HG02623 (cell line): ENCODE measurements around the gene ZBTB47.
A peak's percentile ranks its signal among the peaks of the same experiment; 100 is the strongest.

Source experiments
- ATAC-seq: cut with Tn5 transposase; IDR thresholded peaks from one replicate; pipeline ENCODE4 v1.9.1; 2021; ENCODE audit warnings: moderate library complexity; ENCODE audit not compliant: unreplicated experiment

Gene ZBTB47

DNA sequence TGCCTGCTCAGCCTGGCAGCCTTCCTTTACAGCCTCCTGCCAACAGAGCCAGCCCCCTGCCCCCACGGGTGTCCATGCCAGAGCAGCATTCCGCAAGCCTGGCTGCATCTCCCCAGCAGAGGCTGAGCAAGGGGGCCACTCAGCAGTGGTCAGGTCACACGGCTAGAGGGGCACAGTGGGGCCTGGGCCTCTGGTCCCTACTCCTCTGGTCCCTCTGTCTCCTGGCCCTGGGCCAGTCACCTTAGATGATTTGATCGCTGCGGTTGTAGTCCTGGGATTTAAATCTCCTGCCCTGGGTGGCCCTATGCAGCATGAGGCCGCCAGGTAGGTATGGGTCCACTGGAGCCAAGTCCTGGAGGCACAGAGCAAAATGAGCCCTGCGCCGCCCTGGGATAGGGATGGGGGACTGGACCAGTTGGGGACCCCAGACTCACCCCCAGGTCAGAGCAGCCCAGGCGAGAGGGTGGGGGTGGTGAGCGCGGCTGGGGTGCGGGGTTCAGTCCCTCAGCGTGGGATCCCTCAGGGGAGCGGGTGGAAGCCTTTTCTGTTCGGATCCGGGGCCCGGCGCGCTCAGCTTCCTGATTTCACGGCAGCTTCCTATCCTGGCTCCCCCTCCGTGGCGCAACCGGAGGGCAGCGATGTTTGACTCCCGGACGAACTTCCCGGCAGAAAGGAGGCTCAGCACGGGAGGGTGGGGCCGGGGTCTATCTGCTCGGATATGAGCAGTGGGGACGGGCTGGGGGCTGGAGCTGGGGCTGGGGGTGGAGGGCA is at the start of gene ZBTB47:
Gene ZBTB47 (plus strand): TSS at position 138 of the 771 bp plus-strand sequence. CDS start 4,659 bp downstream, outside the sequence.
- no peak for ATAC-seq

DNA sequence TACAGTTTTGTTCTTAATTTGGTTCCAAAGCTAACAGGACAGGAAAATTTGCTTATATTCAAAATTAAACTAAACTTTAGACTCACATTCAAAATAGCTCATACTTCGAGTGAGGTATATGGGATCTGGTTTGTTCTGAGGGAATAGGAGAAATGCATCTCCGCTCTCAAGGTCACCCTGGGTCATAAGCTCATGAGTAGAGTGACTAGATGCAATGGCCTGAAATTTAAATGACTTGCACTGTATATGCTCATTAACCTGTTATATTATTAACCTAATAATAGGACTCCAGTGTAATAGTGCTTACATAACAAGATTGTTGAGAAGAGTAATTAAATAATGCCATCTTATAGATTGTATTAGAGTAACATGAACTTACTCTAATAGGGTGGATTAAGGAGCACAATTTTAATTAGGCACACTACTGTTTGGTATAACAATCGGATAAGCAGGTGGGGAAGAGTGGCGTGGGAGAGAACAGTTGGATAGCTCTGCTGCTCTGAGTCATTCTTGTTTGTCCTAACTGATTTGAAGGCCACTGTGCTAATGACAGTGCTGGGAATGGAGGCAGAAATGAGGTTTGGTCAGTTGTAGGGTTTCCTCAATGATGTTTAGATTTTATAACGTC is 47.8 kb upstream of the ZBTB47 start:
- no peak for ATAC-seq

DNA sequence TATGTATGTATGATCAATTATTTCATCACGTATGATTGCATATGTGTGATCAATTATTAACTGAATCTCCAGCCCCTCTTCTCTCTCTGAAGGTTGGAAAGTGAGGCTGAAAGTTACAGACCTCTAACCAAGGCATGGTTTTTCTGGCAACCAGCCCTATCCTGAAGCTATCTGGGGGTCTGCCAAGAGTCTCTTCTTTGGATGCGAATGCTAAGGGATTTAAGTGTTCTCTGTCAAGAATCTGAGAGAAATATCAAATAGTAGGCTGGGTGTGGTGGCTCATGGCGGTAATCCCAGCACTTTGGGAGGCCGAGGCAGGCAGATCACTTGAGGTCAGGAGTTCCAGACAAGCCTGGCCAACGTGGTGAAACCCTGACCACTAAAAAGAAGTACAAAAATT is 44.9 kb upstream of the ZBTB47 start:
- ATAC-seq = no peak

DNA sequence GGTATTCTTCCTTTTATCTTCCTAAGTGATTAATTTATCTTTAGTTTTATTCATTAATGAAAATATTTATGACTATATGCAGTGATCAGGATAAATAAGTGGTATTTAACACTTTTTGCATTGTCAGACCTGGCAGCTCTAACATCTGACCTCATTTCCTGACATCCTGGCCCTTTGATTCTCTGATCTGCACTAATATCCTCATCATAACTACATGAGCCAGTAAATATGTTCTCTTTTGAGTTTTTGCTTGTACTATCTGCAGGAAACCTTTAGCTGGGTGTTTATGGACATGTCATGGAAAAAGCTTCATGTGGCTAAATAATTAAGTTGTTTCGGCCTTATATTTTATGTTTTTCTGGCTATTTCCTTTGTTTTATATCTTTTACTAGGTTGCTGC is 42.5 kb upstream of the ZBTB47 start:
- ATAC-seq = no peak

GRCh38 chr3:42612217-42612616 is 41.3 kb upstream of the ZBTB47 start:
- no peak for ATAC-seq

DNA sequence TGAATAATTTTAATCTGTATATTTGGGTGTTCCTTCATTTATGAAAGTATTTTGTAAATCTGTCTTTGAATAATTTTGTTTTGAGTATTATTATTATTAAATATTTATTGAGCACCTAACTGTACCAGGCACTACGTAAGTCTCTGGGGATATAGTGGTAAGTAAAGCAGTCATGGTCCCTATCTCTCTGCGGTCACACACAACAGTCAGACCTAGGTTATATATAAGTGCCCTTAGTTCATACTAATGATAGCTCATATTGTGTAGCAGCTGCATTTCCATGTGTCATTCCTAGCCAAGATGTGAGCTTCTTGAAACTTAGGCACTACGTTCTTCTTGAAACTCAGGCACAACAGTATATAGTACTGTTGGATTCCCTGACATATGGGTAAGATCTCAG is 40.6 kb upstream of the ZBTB47 start:
- ATAC-seq = peak; percentile 66

DNA sequence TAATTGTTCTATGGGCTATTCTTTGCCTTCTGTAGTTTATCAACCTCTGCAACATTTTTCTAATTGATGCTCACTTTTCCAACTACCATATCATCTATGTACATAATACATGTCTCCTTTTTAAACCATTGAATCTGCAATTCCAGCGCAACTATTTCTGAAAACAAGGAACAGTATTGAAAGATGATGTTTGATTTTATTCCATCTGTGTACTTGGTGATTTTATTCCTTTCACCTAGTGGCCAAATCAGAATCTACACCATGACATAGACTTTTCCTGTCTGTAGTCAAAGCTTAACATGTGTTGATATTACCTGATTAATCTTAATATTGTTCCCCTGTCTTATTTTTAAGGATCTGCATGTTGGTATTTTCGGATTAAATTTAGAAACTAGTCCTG is 40.0 kb upstream of the ZBTB47 start:
- no peak for ATAC-seq

- no peak for ATAC-seq
Observed at GRCh38 chr3:42631620-42632019, 21.9 kb upstream of the ZBTB47 start.

- ATAC-seq = no peak
Observed at GRCh38 chr3:42632146-42632545, 21.4 kb upstream of the ZBTB47 start.

GRCh38 chr3:42633544-42633943 is 20.0 kb upstream of the ZBTB47 start:
- ATAC-seq = no peak

DNA sequence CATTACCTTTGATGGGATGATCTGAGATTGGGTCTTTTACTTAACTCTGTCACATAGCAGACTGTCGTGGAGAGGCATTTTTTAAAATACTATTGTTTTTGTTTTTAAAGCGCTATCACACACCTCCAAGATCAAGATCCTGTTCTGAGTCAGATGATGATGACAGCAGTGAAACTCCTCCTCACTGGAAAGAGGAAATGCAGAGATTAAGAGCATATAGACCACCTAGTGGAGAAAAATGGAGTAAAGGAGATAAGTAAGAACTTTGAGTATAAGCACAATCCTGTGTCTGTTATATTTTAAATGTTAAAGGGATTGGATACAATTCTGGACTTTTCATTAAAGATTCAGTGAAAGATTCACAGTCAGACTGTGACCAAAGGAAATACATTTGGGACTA is 18.4 kb upstream of the ZBTB47 start:
- ATAC-seq = no peak

DNA sequence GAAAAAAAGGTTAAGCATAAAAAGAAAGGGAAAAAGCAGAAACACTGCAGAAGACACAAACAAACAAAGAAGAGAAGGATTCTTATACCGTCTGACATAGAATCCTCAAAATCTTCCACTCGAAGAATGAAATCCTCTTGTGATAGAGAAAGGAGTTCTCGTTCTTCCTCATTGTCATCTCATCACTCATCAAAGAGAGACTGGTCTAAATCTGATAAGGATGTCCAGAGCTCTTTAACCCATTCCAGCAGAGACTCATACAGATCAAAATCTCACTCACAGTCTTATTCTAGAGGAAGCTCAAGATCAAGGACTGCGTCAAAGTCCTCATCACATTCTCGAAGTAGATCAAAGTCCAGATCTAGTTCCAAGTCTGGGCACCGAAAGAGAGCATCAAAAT is 16.5 kb upstream of the ZBTB47 start:
- no peak for ATAC-seq

DNA sequence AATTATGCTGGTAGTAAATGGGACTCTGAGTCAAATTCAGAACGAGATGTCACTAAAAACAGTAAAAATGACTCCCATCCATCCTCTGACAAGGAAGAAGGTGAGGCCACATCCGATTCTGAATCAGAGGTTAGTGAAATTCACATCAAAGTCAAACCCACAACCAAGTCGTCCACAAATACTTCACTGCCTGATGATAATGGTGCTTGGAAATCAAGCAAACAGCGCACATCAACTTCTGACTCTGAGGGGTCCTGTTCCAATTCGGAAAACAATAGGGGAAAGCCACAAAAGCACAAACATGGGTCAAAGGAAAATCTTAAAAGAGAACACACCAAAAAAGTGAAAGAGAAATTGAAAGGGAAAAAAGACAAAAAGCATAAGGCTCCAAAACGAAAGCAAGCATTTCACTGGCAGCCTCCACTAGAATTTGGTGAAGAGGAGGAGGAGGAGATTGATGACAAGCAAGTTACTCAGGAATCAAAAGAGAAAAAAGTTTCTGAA is 15.1 kb upstream of the ZBTB47 start:
- ATAC-seq = no peak

DNA sequence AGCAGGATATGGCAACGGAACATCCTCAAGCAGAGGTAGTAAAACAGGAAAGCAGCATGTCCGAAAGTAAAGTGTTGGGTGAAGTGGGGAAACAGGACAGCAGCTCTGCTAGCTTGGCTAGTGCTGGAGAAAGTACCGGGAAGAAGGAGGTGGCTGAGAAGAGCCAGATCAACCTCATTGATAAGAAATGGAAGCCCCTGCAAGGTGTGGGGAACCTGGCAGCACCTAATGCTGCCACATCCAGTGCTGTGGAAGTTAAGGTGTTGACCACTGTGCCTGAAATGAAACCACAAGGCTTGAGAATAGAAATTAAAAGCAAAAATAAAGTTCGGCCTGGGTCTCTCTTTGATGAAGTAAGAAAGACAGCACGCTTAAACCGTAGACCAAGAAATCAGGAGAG is 14.3 kb upstream of the ZBTB47 start:
- ATAC-seq = no peak

- ATAC-seq = no peak
Observed at GRCh38 chr3:42640129-42640528, 13.4 kb upstream of the ZBTB47 start.

GRCh38 chr3:42640771-42641370 is 12.6 kb upstream of the ZBTB47 start:
- no peak for ATAC-seq

- ATAC-seq = no peak
Observed at GRCh38 chr3:42647821-42648459, 5.6 kb upstream of the ZBTB47 start.

- ATAC-seq = no peak
Observed at GRCh38 chr3:42649006-42649405, 4.5 kb upstream of the ZBTB47 start.

GRCh38 chr3:42649783-42650182 is 3.7 kb upstream of the ZBTB47 start:
- ATAC-seq = no peak

GRCh38 chr3:42651248-42652091 is 2.0 kb upstream of the ZBTB47 start:
- ATAC-seq = no peak

DNA sequence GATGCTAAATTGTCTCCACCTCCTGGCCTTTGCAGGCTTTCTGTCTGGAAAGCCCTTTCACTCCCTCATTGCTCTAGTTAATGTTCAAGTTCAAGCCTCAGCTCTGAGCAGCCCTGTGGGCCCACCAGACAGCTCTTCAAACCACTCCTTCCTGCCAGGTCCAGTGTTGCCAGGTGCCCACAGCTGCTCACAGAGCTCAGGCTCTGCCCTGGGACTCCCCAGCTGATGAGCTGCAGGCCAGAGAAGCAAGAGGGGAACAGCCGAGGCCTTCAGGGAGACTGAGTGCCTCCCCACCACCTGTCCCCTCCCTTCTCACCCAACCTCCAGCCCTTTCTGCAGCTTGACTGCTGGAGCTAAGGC is 1.3 kb upstream of the ZBTB47 start:
- no peak for ATAC-seq
